Body of pancreas (tissue), 4 donors: ENCODE data around the gene FBXO28. TPM values are rescaled to one million over a fixed set of nuclear protein-coding genes. Genes with fewer than 3 reads are reported as not detected.

ENCODE experiments used
- ATAC-seq: fragments of 150-250 bp; one replicate; pipeline ENCODE4 v1.9.1; 2016
- DNase-seq, 4 donors: peaks; one replicate each; pipeline ENCODE4 v3.0.0-alpha.2; 2019
- H3K27ac ChIP-seq, 4 donors: fragments of 200-600 bp; sonication (generic); 1 replicate in 3 of 4; 2 replicates in 1 of 4; pipeline versions ENCODE4 v1.5.1 to v1.6.1; 2016 to 2019; ENCODE audit warnings: mild to moderate bottlenecking in 1 of 4, mixed read lengths in 1 of 4, moderate library complexity in 1 of 4
- H3K27me3 ChIP-seq, 2 donors: fragments of 200-600 bp; sonication (generic); one replicate each; pipeline ENCODE4 v1.6.0; 2016; ENCODE audit warnings: mild to moderate bottlenecking in 1 of 2
- H3K36me3 ChIP-seq, 2 donors: fragments of 200-600 bp; sonication (generic); replicated peaks in 1 of 2; 2 replicates each; pipeline ENCODE4 v1.5.1; 2016; ENCODE audit warnings: low read depth in 2 of 2; ENCODE audit not compliant: insufficient read depth in 1 of 2
- H3K4me1 ChIP-seq: fragments of 200-600 bp; sonication (generic); one replicate; pipeline ENCODE4 v1.6.0; 2016
- H3K4me3 ChIP-seq, 2 donors: fragments of 200-600 bp; sonication (generic); 1 replicate in 1 of 2; 2 replicates in 1 of 2; pipeline ENCODE4 v1.5.1; 2016 to 2019
- H3K9me3 ChIP-seq, 3 donors: fragments of 200-600 bp; sonication (generic); 1 replicate in 2 of 3; 2 replicates in 1 of 3; pipeline ENCODE4 v1.5.1; 2016
- CTCF ChIP-seq, 7 experiments: fragments of 450-650 bp in 4 of 7; fragments of 200-600 bp in 3 of 7; sonication (generic) in 3 of 7; IDR thresholded peaks; one replicate each; pipeline ENCODE4 v1.5.1; 2016 to 2019; ENCODE audit warnings: antibody characterized with exemption in 7 of 7
- POLR2A ChIP-seq, 3 donors: fragments of 450-650 bp; IDR thresholded peaks; one replicate each; pipeline ENCODE4 v1.6.1; 2016; ENCODE audit warnings: antibody characterized with exemption in 3 of 3, mild to moderate bottlenecking in 2 of 3
- WGBS, 2 donors: methylation state at CpG; one replicate each; pipeline ENCODE4 v1.1.5; 2017; 5-methylcytosine and 5-hydroxymethylcytosine counted together
- intact Hi-C: fragments of 100-400 bp; cut with DNase I; formaldehyde crosslinking; loops from one replicate; pipeline ENCODE4 v1.15.1; 2023
- total RNA-seq, 2 donors: library from RNA; depleted of rRNA; stranded (reverse); fragments of >200 nt; gene quantifications; one replicate each; pipeline ENCODE4 v1.1.0, GENCODE V29; 2016

FBXO28 gene
- total RNA-seq, 2 donors from 2014 or later, result 3.0 to 13.7 TPM

- no peak overlapping the region for H3K4me3 ChIP-seq
- DNase-seq (no peak), ATAC-seq (no peak)
- no peaks in the 10 kb centered on the region for H3K27me3 ChIP-seq
- no peak overlapping the region for H3K27ac ChIP-seq
- H3K4me1 ChIP-seq, result peaks cover 25% of the 10 kb centered on the region
- TF ChIP-seq POLR2A (IDR thresholded peaks at IDR 0.05) (no peak), CTCF (IDR thresholded peaks at IDR 0.05) (no peak)
- no peaks in the 10 kb centered on the region for H3K9me3 ChIP-seq
- WGBS, 2 donors, result 88 to 94% methylated on average over 11 of the region's 11 CpGs
- intact Hi-C loops, result loop anchor here (10.0 kb wide), 1 partner anchor 144 kb away; no protein-coding TSS in a partner anchor
- no peaks in the 10 kb centered on the region for H3K36me3 ChIP-seq
These were observed 67.0 kb downstream of the FBXO28 start for GRCh38 chr1:224180783-224181452.

GRCh38 chr1:224181453-224181810, 67.5 kb downstream of the FBXO28 start:
- H3K9me3 ChIP-seq, result no peaks in the 10 kb centered on the region
- no peaks in the 10 kb centered on the region for H3K36me3 ChIP-seq
- H3K27me3 ChIP-seq, result no peaks in the 10 kb centered on the region
- no peak for ATAC-seq
- H3K4me1 ChIP-seq, result peaks cover 25% of the 10 kb centered on the region
- 86 to 95% methylated on average over 3 to 4 of the region's 4 CpGs for whole genome bisulfite sequencing, 2 donors
- no peak overlapping the region for H3K27ac ChIP-seq
- no peak overlapping the region for H3K4me3 ChIP-seq
- intact Hi-C loops, result loop anchor here (10.0 kb wide), 1 partner anchor 143 kb away; no protein-coding TSS in a partner anchor
- no peak for DNase-seq
- TF ChIP-seq POLR2A (IDR thresholded peaks at IDR 0.05), result no peak
- TF ChIP-seq CTCF (IDR thresholded peaks at IDR 0.05), result no peak

GRCh38 chr1:224182057-224182865, 68.3 kb downstream of the FBXO28 start:
- H3K27ac ChIP-seq, result peak overlapping the region; percentile 66 to 95 (median 86)
- no peaks in the 10 kb centered on the region for H3K36me3 ChIP-seq
- peaks cover 25% of the 10 kb centered on the region for H3K4me1 ChIP-seq
- intact Hi-C loops, result loop anchor here (10.0 kb wide), 1 partner anchor 143 kb away; no protein-coding TSS in a partner anchor
- TF ChIP-seq POLR2A (IDR thresholded peaks at IDR 0.05), result no peak
- TF ChIP-seq CTCF (IDR thresholded peaks at IDR 0.05), result no peak
- H3K27me3 ChIP-seq, result no peaks in the 10 kb centered on the region
- ATAC-seq (no peak), DNase-seq (no peak)
- WGBS, 2 donors, result 43 to 46% methylated on average over 22 of the region's 22 CpGs
- peak overlapping the region; percentile 18 to 87 for H3K4me3 ChIP-seq
- H3K9me3 ChIP-seq, result no peaks in the 10 kb centered on the region

- H3K4me3 ChIP-seq, result peak within 1 kb of the TSS; percentile 18 to 87
- H3K4me1 ChIP-seq, result peaks cover 25% of the 10 kb centered on the region
- ATAC-seq, result peak; percentile 93
- intact Hi-C loops, result loop anchor here (10.0 kb wide), 1 partner anchor 142 kb away; no protein-coding TSS in a partner anchor
- H3K27ac ChIP-seq, result peak within 1 kb of the TSS; percentile 66 to 95 (median 86)
- H3K36me3 ChIP-seq, result no peaks in the 10 kb centered on the region
- H3K27me3 ChIP-seq, result no peaks in the 10 kb centered on the region
- peak; percentile 84 to 87 (median 86) for TF ChIP-seq POLR2A (IDR thresholded peaks at IDR 0.05)
- peak in 1 of 7 experiments; percentile 1 for TF ChIP-seq CTCF (IDR thresholded peaks at IDR 0.05)
- WGBS, 2 donors, result 0 to 1% methylated on average over 13 to 60 of the region's 94 CpGs
- peak; percentile 84 to 91 (median 88) for DNase-seq
- no peaks in the 10 kb centered on the region for H3K9me3 ChIP-seq
These were observed 69.1 kb downstream of the FBXO28 start, which contains the start of gene DEGS1 for GRCh38 chr1:224182866-224183590. Gene DEGS1, plus strand, starts transcription at chr1:224183240. Its CDS starts 97 bp downstream, at chr1:224183337.
